HEK293 (cell line): ENCODE measurements around the gene TMEM213.
A peak's percentile ranks its signal among the peaks of the same experiment; 100 is the strongest.

ENCODE experiments used
- CTCF ChIA-PET: fragments of 350-600 bp; formaldehyde crosslinking; extraction: SDS; loops from one replicate; lab custom pipeline; 2021; ENCODE audit warnings: antibody characterized with exemption; lab: Yijun Ruan, JAX
- POLR2A ChIA-PET: fragments of 300-600 bp; formaldehyde crosslinking; extraction: SDS; loops from one replicate; lab custom pipeline; 2020; ENCODE audit warnings: antibody characterized with exemption, inconsistent platforms; lab: Yijun Ruan, JAX
- H3K27ac ChIP-seq: fragments of 200-500 bp; sonication (Bioruptor generic); 2 replicates; pipeline ENCODE4 v1.5.1; 2014; ENCODE audit warnings: low read depth, low read length, control low read depth, inconsistent platforms; ENCODE audit errors: extremely low read depth
- H3K36me3 ChIP-seq, 2 experiments: fragments of 200-500 bp in 1 of 2; sonication (Bioruptor generic) in 1 of 2; 1 replicate in 1 of 2; 2 replicates in 1 of 2; pipeline ENCODE4 v1.5.1; 2014 to 2017; ENCODE audit warnings: inconsistent platforms in 2 of 2, low read length in 2 of 2; ENCODE audit not compliant: control insufficient read depth in 2 of 2, insufficient read depth in 1 of 2
- H3K4me1 ChIP-seq: fragments of 200-500 bp; sonication (Bioruptor generic); 2 replicates; pipeline ENCODE4 v1.5.1; 2014; ENCODE audit warnings: mild to moderate bottlenecking, low read length, inconsistent platforms; ENCODE audit not compliant: control insufficient read depth, insufficient read depth
- H3K4me3 ChIP-seq: 2 replicates; pipeline ENCODE4 v1.5.1; 2011; ENCODE audit warnings: low read depth, mild to moderate bottlenecking, control low read depth, low read length, moderate library complexity
- H3K9me3 ChIP-seq: fragments of 200-500 bp; sonication (Bioruptor generic); 2 replicates; pipeline ENCODE4 v1.5.1; 2014; ENCODE audit warnings: low read depth, low read length, inconsistent platforms; ENCODE audit not compliant: control insufficient read depth, insufficient read depth
- FEZF1 ChIP-seq: fragments of 450-650 bp; formaldehyde crosslinking; IDR thresholded peaks from 2 replicates; pipeline ENCODE4 v1.5.1; 2016; ENCODE audit warnings: missing biosample characterization, missing genetic modification characterization
- HIC1 ChIP-seq: fragments of 450-650 bp; formaldehyde crosslinking; IDR thresholded peaks from 2 replicates; pipeline ENCODE4 v1.5.1; 2016; ENCODE audit warnings: missing biosample characterization, missing genetic modification characterization
- IKZF3 ChIP-seq: fragments of 450-650 bp; IDR thresholded peaks from 2 replicates; pipeline ENCODE4 v1.5.0; 2018; ENCODE audit warnings: missing biosample characterization, mild to moderate bottlenecking, missing genetic modification characterization, moderate library complexity
- KLF1 ChIP-seq: fragments of 450-650 bp; formaldehyde crosslinking; IDR thresholded peaks from 2 replicates; pipeline ENCODE4 v1.5.1; 2016; ENCODE audit warnings: missing biosample characterization, missing genetic modification characterization
- KLF17 ChIP-seq: fragments of 450-650 bp; formaldehyde crosslinking; IDR thresholded peaks from 2 replicates; pipeline ENCODE4 v1.5.1; 2016; ENCODE audit warnings: missing biosample characterization, missing genetic modification characterization
- PRDM6 ChIP-seq: fragments of 450-650 bp; formaldehyde crosslinking; IDR thresholded peaks from 2 replicates; pipeline ENCODE4 v1.5.1; 2017; ENCODE audit warnings: missing biosample characterization, missing genetic modification characterization
- TSHZ1 ChIP-seq: fragments of 450-650 bp; formaldehyde crosslinking; IDR thresholded peaks from 2 replicates; pipeline ENCODE4 v1.5.1; 2016; ENCODE audit warnings: missing biosample characterization, missing genetic modification characterization, borderline replicate concordance
- YY1 ChIP-seq: fragments of 450-650 bp; formaldehyde crosslinking; IDR thresholded peaks from 2 replicates; pipeline ENCODE4 v1.5.1; 2018; ENCODE audit warnings: missing biosample characterization, missing genetic modification characterization
- ZBTB10 ChIP-seq: fragments of 450-650 bp; formaldehyde crosslinking; IDR thresholded peaks from 2 replicates; pipeline ENCODE4 v1.5.1; 2016; ENCODE audit warnings: missing biosample characterization, missing genetic modification characterization
- ZBTB48 ChIP-seq: fragments of 450-650 bp; formaldehyde crosslinking; IDR thresholded peaks from 2 replicates; pipeline ENCODE4 v1.5.1; 2016; ENCODE audit warnings: missing biosample characterization, missing genetic modification characterization
- ZEB2 ChIP-seq: fragments of 450-650 bp; formaldehyde crosslinking; IDR thresholded peaks from 2 replicates; pipeline ENCODE4 v1.5.1; 2016; ENCODE audit warnings: missing biosample characterization, missing genetic modification characterization
- ZIC2 ChIP-seq: fragments of 450-650 bp; formaldehyde crosslinking; IDR thresholded peaks from 2 replicates; pipeline ENCODE4 v1.5.1; 2016; ENCODE audit warnings: missing biosample characterization, missing genetic modification characterization
- ZNF138 ChIP-seq: fragments of 450-650 bp; formaldehyde crosslinking; IDR thresholded peaks from 2 replicates; pipeline ENCODE4 v1.5.1; 2016; ENCODE audit warnings: missing biosample characterization, missing genetic modification characterization, borderline replicate concordance
- ZNF175 ChIP-seq: fragments of 450-650 bp; formaldehyde crosslinking; IDR thresholded peaks from 2 replicates; pipeline ENCODE4 v1.5.1; 2016; ENCODE audit warnings: missing biosample characterization, missing genetic modification characterization
- ZNF350 ChIP-seq: fragments of 450-650 bp; formaldehyde crosslinking; IDR thresholded peaks from 2 replicates; pipeline ENCODE4 v1.5.0; 2017; ENCODE audit warnings: missing biosample characterization, mild to moderate bottlenecking, missing genetic modification characterization
- ZNF394 ChIP-seq: fragments of 450-650 bp; formaldehyde crosslinking; IDR thresholded peaks from 2 replicates; pipeline ENCODE4 v1.5.1; 2016; ENCODE audit warnings: missing biosample characterization, missing genetic modification characterization, mild to moderate bottlenecking, moderate library complexity, borderline replicate concordance
- ZNF473 ChIP-seq: fragments of 450-650 bp; formaldehyde crosslinking; IDR thresholded peaks from 2 replicates; pipeline ENCODE4 v1.5.1; 2017; ENCODE audit warnings: missing biosample characterization, missing genetic modification characterization
- ZNF561 ChIP-seq: fragments of 450-650 bp; IDR thresholded peaks from 2 replicates; pipeline ENCODE4 v1.5.1; 2018; ENCODE audit warnings: missing biosample characterization, missing genetic modification characterization, borderline replicate concordance
- ZNF596 ChIP-seq: fragments of 450-650 bp; IDR thresholded peaks from 2 replicates; pipeline ENCODE4 v1.5.0; 2018; ENCODE audit warnings: missing biosample characterization, mild to moderate bottlenecking, missing genetic modification characterization, moderate library complexity
- ZNF629 ChIP-seq: fragments of 450-650 bp; formaldehyde crosslinking; IDR thresholded peaks from 2 replicates; pipeline ENCODE4 v1.5.1; 2017; ENCODE audit warnings: missing biosample characterization, missing genetic modification characterization
- ZSCAN23 ChIP-seq: fragments of 450-650 bp; formaldehyde crosslinking; IDR thresholded peaks from 2 replicates; pipeline ENCODE4 v1.5.1; 2016; ENCODE audit warnings: missing biosample characterization, missing genetic modification characterization

The TMEM213 gene

GRCh38 chr7:138752518-138753149, 45.2 kb upstream of the TMEM213 start:
- no peak for TF ChIP-seq TSHZ1
- TF ChIP-seq ZNF350 (tag by site-specific recombination), result no peak
- TF ChIP-seq ZIC2 (tag by site-specific recombination), result peak; percentile 57
- no peak for TF ChIP-seq KLF17
- no peak for TF ChIP-seq ZNF175 (tag by site-specific recombination)
- TF ChIP-seq ZSCAN23 (tag by site-specific recombination), result no peak
- no peak for TF ChIP-seq ZBTB48 (tag by site-specific recombination)
- POLR2A ChIA-PET, result no interaction called here
- no peaks in the 10 kb centered on the region for H3K4me1 ChIP-seq
- CTCF ChIA-PET, result interaction anchor here (0.7 kb wide), 1 partner anchor 591 kb away, joined by 3 read pairs; no protein-coding TSS in a partner anchor
- no peak overlapping the region for H3K27ac ChIP-seq
- no peak overlapping the region for H3K4me3 ChIP-seq
- H3K9me3 ChIP-seq, result no peaks in the 10 kb centered on the region
- no peaks in the 10 kb centered on the region for H3K36me3 ChIP-seq

- H3K4me3 ChIP-seq, result no peak overlapping the region
- no peaks in the 10 kb centered on the region for H3K4me1 ChIP-seq
- POLR2A ChIA-PET, result no interaction called here
- CTCF ChIA-PET, result interaction anchor here (0.7 kb wide), 1 partner anchor 592 kb away, joined by 3 read pairs; no protein-coding TSS in a partner anchor
- TF ChIP-seq ZBTB10 (no peak), ZNF596 (tag by site-specific recombination) (no peak)
- no peaks in the 10 kb centered on the region for H3K36me3 ChIP-seq
- no peak overlapping the region for H3K27ac ChIP-seq
- H3K9me3 ChIP-seq, result no peaks in the 10 kb centered on the region
Observed at GRCh38 chr7:138753150-138753518, 44.7 kb upstream of the TMEM213 start.

GRCh38 chr7:138753610-138754009, 44.2 kb upstream of the TMEM213 start:
- H3K9me3 ChIP-seq, result no peaks in the 10 kb centered on the region
- CTCF ChIA-PET, result no interaction called here
- no peak overlapping the region for H3K4me3 ChIP-seq
- H3K27ac ChIP-seq, result no peak overlapping the region
- POLR2A ChIA-PET, result no interaction called here
- no peaks in the 10 kb centered on the region for H3K4me1 ChIP-seq
- no peaks in the 10 kb centered on the region for H3K36me3 ChIP-seq
- TF ChIP-seq FEZF1 (tag by site-specific recombination) (no peak), HIC1 (no peak), PRDM6 (tag by site-specific recombination) (no peak), KLF1 (no peak), IKZF3 (tag by site-specific recombination) (no peak), ZNF394 (tag by site-specific recombination) (no peak), ZEB2 (no peak), ZNF561 (no peak), ZNF473 (tag by site-specific recombination) (no peak), YY1 (tag by site-specific recombination) (no peak), ZNF138 (no peak), ZNF629 (tag by site-specific recombination) (no peak)
